K562 (cell line): ENCODE data around the gene MON2. TPM values are rescaled to one million over a fixed set of nuclear protein-coding genes. Genes with fewer than 3 reads are reported as not detected.

Source experiments
- ATAC-seq: fragments of 200-7000 bp; cut with Tn5 transposase; 3 replicates; pipeline ENCODE4 v1.9.1; 2020; ENCODE audit warnings: moderate library complexity
- BruUV-seq: library from RNA; stranded (reverse); fragments of 400-500 nt; replicated peaks from 2 replicates; lab custom pipeline; 2021; lab: Mats Ljungman, UMichigan
- CTCF ChIA-PET: fragments of 300-600 bp; formaldehyde crosslinking; extraction: SDS; loops from one replicate; lab custom pipeline; 2021; ENCODE audit warnings: low intra/inter-chr PET ratio; lab: Yijun Ruan, JAX
- POLR2A ChIA-PET: fragments of 300-600, 350-650 bp; sonication (Branson Sonifier 250); formaldehyde crosslinking; extraction: SDS; loops from one replicate; lab custom pipeline; 2021; ENCODE audit warnings: antibody characterized with exemption, inconsistent platforms; lab: Yijun Ruan, JAX
- DNase-seq, 4 experiments: peaks; one replicate each; pipeline versions ENCODE4 v3.0.0 to v3.0.0-alpha.2; 2011 to 2018; ENCODE audit warnings: low spot score in 3 of 4, mixed read lengths in 3 of 4; ENCODE audit errors: extremely low read depth in 1 of 4
- FAIRE-seq: peaks from 2 replicates; lab custom pipeline; 2011; peaks lifted over from hg19 to GRCh38; lab: Jason Lieb, UNC
- H2AFZ ChIP-seq: 2 replicates; pipeline ENCODE4 v1.6.0; 2011; ENCODE audit warnings: low read depth, low read length, control low read depth, inconsistent platforms
- H3K27ac ChIP-seq: fragments of 200-600 bp; 3 replicates; pipeline ENCODE4 v1.8.0; 2011; ENCODE audit warnings: low read depth, mild to moderate bottlenecking, control low read depth, inconsistent platforms, low read length, moderate library complexity, mixed read lengths; ENCODE audit errors: extremely low read depth
- H3K27me3 ChIP-seq, 2 experiments: fragments of 300-600 bp in 1 of 2; 2 replicates in 1 of 2; 3 replicates in 1 of 2; pipeline versions ENCODE4 v1.6.0 to v1.8.0; 2011; ENCODE audit warnings: inconsistent platforms in 2 of 2, low read length in 2 of 2, mild to moderate bottlenecking in 1 of 2, mixed read lengths in 1 of 2, moderate library complexity in 1 of 2; ENCODE audit not compliant: control insufficient read depth in 2 of 2, insufficient read depth in 2 of 2
- H3K36me3 ChIP-seq: fragments of 300-600 bp; 3 replicates; pipeline ENCODE4 v1.8.0; 2011; ENCODE audit warnings: mild to moderate bottlenecking, low read length, inconsistent platforms; ENCODE audit not compliant: control insufficient read depth, insufficient read depth
- H3K4me1 ChIP-seq, 2 experiments: fragments of 200-600 bp in 1 of 2; replicated peaks in 1 of 2; 2 replicates in 1 of 2; 3 replicates in 1 of 2; pipeline versions ENCODE4 v1.5.1 to v1.8.0; 2011; ENCODE audit warnings: inconsistent platforms in 2 of 2, low read length in 2 of 2, mild to moderate bottlenecking in 1 of 2, mixed read lengths in 1 of 2, moderate library complexity in 1 of 2; ENCODE audit not compliant: control insufficient read depth in 2 of 2, insufficient read depth in 2 of 2
- H3K4me2 ChIP-seq: 2 replicates; pipeline ENCODE4 v1.6.1; 2011; ENCODE audit warnings: low read length, control low read depth, inconsistent platforms, mixed read lengths; ENCODE audit not compliant: insufficient read depth
- H3K4me3 ChIP-seq: fragments of 200-600 bp; sonication (generic), shearing (Covaris generic); 2 replicates; pipeline ENCODE4 v1.5.1; 2016; ENCODE audit warnings: control low read depth, inconsistent platforms
- H3K79me2 ChIP-seq: fragments of 200-600 bp; 3 replicates; pipeline ENCODE4 v1.8.0; 2011; ENCODE audit warnings: low read length, inconsistent platforms; ENCODE audit not compliant: control insufficient read depth, insufficient read depth
- H3K9ac ChIP-seq, 2 experiments: 2 replicates each; pipeline versions ENCODE4 v1.6.0 to v1.6.1; 2011; ENCODE audit warnings: low read depth in 2 of 2, low read length in 2 of 2, control low read depth in 1 of 2, inconsistent platforms in 1 of 2, mild to moderate bottlenecking in 1 of 2, mixed read lengths in 1 of 2; ENCODE audit not compliant: insufficient read depth in 1 of 2
- H3K9me1 ChIP-seq: one replicate; pipeline ENCODE4 v1.6.0; 2011; ENCODE audit warnings: inconsistent platforms, mild to moderate bottlenecking, low read length, moderate library complexity; ENCODE audit not compliant: control insufficient read depth, insufficient read depth
- H3K9me3 ChIP-seq: replicated peaks from 2 replicates; pipeline ENCODE4 v1.5.1; 2011; ENCODE audit warnings: low read depth, low read length, inconsistent platforms; ENCODE audit not compliant: control insufficient read depth, insufficient read depth
- H4K20me1 ChIP-seq: replicated peaks from 2 replicates; pipeline ENCODE4 v1.6.1; 2011; ENCODE audit warnings: low read length, inconsistent platforms, mixed read lengths; ENCODE audit not compliant: control insufficient read depth, insufficient read depth
- ARID3A ChIP-seq: IDR thresholded peaks from 2 replicates; pipeline ENCODE4 v1.6.1; 2012; ENCODE audit warnings: low read depth, low read length, improper control_type of control experiment, borderline replicate concordance
- ASH1L ChIP-seq: fragments of 450-650 bp; IDR thresholded peaks from 2 replicates; pipeline ENCODE4 v1.6.1; 2018; ENCODE audit warnings: borderline replicate concordance, mild to moderate bottlenecking, low read depth; ENCODE audit not compliant: partially characterized antibody
- C11orf30 ChIP-seq: fragments of 450-650 bp; IDR thresholded peaks from 2 replicates; pipeline ENCODE4 v1.6.1; 2016; ENCODE audit warnings: low read depth, mild to moderate bottlenecking
- CREB1 ChIP-seq, 2 experiments: sonication (generic) in 1 of 2; formaldehyde crosslinking in 1 of 2; IDR thresholded peaks; 2 replicates each; pipeline versions ENCODE4 v1.6.1 to v1.8.0; 2012 to 2022; ENCODE audit warnings: inconsistent platforms in 1 of 2, mild to moderate bottlenecking in 1 of 2, missing genetic modification reagents in 1 of 2, moderate library complexity in 1 of 2
- MAFF ChIP-seq: IDR thresholded peaks from 2 replicates; pipeline ENCODE4 v1.6.1; 2012; ENCODE audit warnings: low read length, improper control_type of control experiment
- MAFG ChIP-seq: fragments of 450-650 bp; conservative IDR thresholded peaks from 2 replicates; pipeline ENCODE4 v1.6.1; 2016; ENCODE audit warnings: missing genetic modification characterization, missing compliant biosample characterization
- MAFK ChIP-seq: IDR thresholded peaks from 2 replicates; pipeline ENCODE4 v1.6.1; 2011; ENCODE audit warnings: low read length, improper control_type of control experiment
- RFX1 ChIP-seq: fragments of 450-650 bp; IDR thresholded peaks from 2 replicates; pipeline ENCODE4 v1.6.1; 2016; ENCODE audit warnings: mild to moderate bottlenecking, moderate library complexity
- ZKSCAN3 ChIP-seq: fragments of 250-450 bp; sonication (Bioruptor Pico); IDR thresholded peaks from 2 replicates; pipeline ENCODE4 v1.4.0; 2020
- ZNF316 ChIP-seq: fragments of 450-650 bp; IDR thresholded peaks from 2 replicates; pipeline ENCODE4 v1.6.1; 2016
- WGBS: fragments of 100-300 bp; shearing (Covaris generic); methylation state at CpG from one replicate; pipeline ENCODE4 v1.1.6; 2016; ENCODE audit warnings: low coverage, mixed read lengths; ENCODE audit not compliant: insufficient coverage; ENCODE audit errors: missing lambda C conversion rate; 5-methylcytosine and 5-hydroxymethylcytosine counted together
- in situ Hi-C: fragments of 300-500 bp; cut with MboI; formaldehyde crosslinking; loops from 4 replicates; pipeline ENCODE4 v1.15.0; 2018; ENCODE audit warnings: inconsistent platforms, mixed read lengths
- intact Hi-C: fragments of 100-400 bp; cut with micrococcal nuclease; formaldehyde crosslinking; loops from 2 replicates; pipeline ENCODE4 v1.14.2; 2022
- polyA plus RNA-seq, 8 experiments: library from polyadenylated mRNA; depleted of rRNA in 4 of 8; stranded (reverse) in 5 of 8; unstranded in 3 of 8; fragments of >200 nt; fragmentation: Nextera tagmentation in 2 of 8; fragmentation: Illumina TruSeq in 1 of 8; extraction: Ambion mirVana in 2 of 8; extraction: Trizol in 1 of 8; gene quantifications; 2 replicates each; pipeline versions ENCODE4 v1.2.1 to v1.2.3, GENCODE V29; 2011 to 2014; ENCODE audit warnings: inconsistent platforms in 1 of 8, missing spikeins in 1 of 8
- total RNA-seq, 7 experiments: library from RNA; depleted of rRNA in 6 of 7; stranded (reverse); fragments of >200 nt in 6 of 7; fragmentation: Illumina TruSeq in 2 of 7; extraction: Trizol in 2 of 7; gene quantifications; 2 replicates each; pipeline versions ENCODE4 v1.2.1 to v1.2.3, GENCODE V29; 2011 to 2021; ENCODE audit warnings: low replicate concordance in 1 of 7

MON2 gene
- total and polyA plus RNA-seq, 9 of the 15 experiments (the other 6 are each of a cell fraction or from before 2014, with no cell fraction given) = 3.6 to 31.6 (median 16.8) TPM

GRCh38 chr12:62576503-62576902 lies 109.9 kb downstream of the MON2 start:
- Histone ChIP-seq H3K27ac (no peak overlapping the region), H3K9me1 (no peaks in the 10 kb centered on the region), H3K4me3 (no peak overlapping the region), H3K9me3 (no peaks in the 10 kb centered on the region), H3K36me3 (peaks cover 4% of the 10 kb centered on the region; the same call in 1 of the 3 replicates), H3K4me1 (no peaks in the 10 kb centered on the region), H4K20me1 (no peaks in the 10 kb centered on the region), H2AFZ (no peak overlapping the region), H3K79me2 (no peaks in the 10 kb centered on the region), H3K9ac (no peak overlapping the region), H3K27me3 (no peaks in the 10 kb centered on the region), H3K4me2 (no peak overlapping the region)
- no TSS peak for BruUV-seq
- in situ Hi-C loops (no loop called here), intact Hi-C loops (no loop called here)
- FAIRE-seq = no peak
- no peak for ATAC-seq
- CTCF ChIA-PET = no interaction called here
- DNase-seq = no peak
- TF ChIP-seq ASH1L (no peak), MAFK (peak; percentile 19; the same call in 1 of the 2 replicates), CREB1 (IDR thresholded peaks at IDR 0.05) (no peak), CREB1 (CRISPR knock-in tag; IDR thresholded peaks at IDR 0.05) (no peak), C11orf30 (peak; percentile 81), MAFF (peak; percentile 63), MAFG (tag) (peak; percentile 56), ZNF316 (peak; percentile 90), RFX1 (no peak)
- POLR2A ChIA-PET = interaction anchor here (2.0 kb wide), 1 partner anchor 27 kb away, joined by 6 read pairs; no protein-coding TSS in a partner anchor
- 22% methylated on average over 1 of the region's 1 CpG for WGBS

GRCh38 chr12:62578726-62579125 lies 112.1 kb downstream of the MON2 start:
- Histone ChIP-seq H3K4me2 (no peak overlapping the region), H3K27me3 (no peaks in the 10 kb centered on the region), H3K36me3 (peaks cover 8% of the 10 kb centered on the region; the same call in 1 of the 3 replicates), H3K79me2 (no peaks in the 10 kb centered on the region), H3K9ac (no peak overlapping the region), H3K4me1 (no peaks in the 10 kb centered on the region), H3K9me1 (no peaks in the 10 kb centered on the region), H2AFZ (no peak overlapping the region), H4K20me1 (no peaks in the 10 kb centered on the region), H3K4me3 (no peak overlapping the region), H3K9me3 (no peaks in the 10 kb centered on the region), H3K27ac (no peak overlapping the region)
- FAIRE-seq (no peak), ATAC-seq (no peak), DNase-seq (no peak)
- ChIA-PET POLR2A (no interaction called here), CTCF (no interaction called here)
- WGBS = 94% methylated on average over 2 of the region's 2 CpGs
- BruUV-seq = no TSS peak
- in situ Hi-C loops (no loop called here), intact Hi-C loops (no loop called here)
- no peak for TF ChIP-seq ZKSCAN3
- no peak for TF ChIP-seq ARID3A
